Stimulated activated CD4-positive, alpha-beta T cell treated with anti-CD3 and anti-CD28 coated beads, Interleukin-12 subunit alpha, Interleukin-12 subunit beta, amount 100 ng/mL, for 48 hours (primary cell): ENCODE measurements around the gene TFPI.

Experiments used
- DNase-seq, 3 donors: peaks; one replicate each; pipeline ENCODE4 v3.0.0-alpha.2; 2020; ENCODE audit warnings: low read depth in 2 of 3, low spot score in 1 of 3

The TFPI gene

DNA sequence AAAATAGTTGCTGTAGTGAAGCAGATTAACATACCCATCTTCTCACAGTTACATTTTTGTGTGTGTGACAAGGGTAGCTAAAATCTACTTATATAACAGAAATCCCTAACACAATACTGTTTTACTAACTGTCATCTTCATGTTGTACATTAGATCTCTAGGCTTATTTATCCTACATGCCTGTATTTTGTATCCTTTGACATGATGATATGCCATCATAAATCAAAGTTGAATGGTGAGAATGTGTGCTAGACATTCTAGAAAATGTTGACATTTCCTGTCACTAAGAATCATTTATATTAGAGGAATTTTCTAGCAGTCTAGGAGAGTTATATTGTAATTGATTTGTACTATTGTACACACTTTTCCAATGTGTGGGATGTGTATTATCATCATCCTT is 84.7 kb downstream of the TFPI start:
- DNase-seq: no peak

DNA sequence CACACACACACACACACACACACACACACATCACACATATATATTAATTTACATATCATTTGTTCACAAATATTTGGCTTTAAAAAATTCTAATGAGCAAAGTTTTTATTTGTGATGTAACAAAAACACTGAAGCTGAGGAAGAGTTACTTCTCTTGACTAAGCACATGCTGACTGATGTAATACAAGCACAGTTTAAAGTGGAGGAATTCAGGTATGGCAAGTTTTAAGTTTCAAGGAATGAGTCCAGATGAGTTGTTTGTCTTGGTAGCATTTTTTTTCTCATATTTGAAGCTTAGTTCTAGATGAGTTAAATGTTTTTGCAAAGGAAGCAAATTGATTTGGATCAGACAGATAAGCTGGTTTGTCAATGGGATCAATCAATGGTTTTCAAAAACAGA is 86.0 kb downstream of the TFPI start:
- DNase-seq: no peak

DNA sequence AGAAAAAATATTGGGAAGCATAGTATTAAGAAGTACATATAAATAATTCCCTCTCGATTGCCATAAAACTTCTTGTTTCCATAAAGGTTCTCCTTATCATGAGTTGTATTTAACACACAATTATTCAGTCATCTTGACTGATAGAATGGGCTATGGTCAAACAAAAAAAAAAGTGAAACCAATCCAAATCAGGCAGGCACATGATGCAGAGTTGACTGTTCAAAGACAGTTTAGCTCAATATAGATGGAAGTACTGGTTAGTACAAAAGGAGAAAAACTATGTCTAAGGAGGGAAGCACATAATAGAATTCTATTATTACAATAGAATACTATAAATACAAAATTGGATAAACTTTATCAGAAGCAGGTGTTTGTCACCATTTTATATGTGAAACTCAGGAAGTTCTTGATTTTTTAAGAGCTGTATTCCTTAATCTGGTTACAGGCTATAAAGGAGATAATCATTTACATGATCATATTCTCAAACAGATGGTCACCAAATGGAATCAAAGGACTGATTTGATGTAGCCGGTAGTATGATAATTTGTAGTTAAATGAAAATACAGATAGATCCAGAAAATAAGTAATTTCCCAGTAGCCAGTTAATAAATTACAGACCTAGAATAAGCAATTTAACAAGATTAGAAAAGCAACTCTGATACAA is 88.0 kb downstream of the TFPI start:
- DNase-seq: no peak

DNA sequence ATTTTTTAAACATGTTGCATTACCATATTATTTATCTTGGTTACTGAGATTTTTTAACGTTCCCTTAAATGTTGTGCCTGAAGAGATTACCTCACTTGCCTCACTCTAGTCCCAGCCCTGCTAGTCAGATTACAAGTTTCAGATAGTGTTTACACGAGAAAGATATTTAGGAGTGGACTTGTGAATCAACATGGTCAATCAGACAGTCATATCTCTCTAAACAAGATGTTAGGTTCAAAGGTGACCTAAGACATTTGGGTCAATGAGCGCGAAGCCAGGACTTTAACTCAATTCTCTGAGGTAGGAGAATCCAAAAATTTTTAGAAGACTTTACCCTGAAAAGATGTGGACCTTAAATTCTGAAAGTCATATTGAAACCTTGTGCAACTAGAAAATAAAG is 91.4 kb downstream of the TFPI start:
- DNase-seq: no peak

DNA sequence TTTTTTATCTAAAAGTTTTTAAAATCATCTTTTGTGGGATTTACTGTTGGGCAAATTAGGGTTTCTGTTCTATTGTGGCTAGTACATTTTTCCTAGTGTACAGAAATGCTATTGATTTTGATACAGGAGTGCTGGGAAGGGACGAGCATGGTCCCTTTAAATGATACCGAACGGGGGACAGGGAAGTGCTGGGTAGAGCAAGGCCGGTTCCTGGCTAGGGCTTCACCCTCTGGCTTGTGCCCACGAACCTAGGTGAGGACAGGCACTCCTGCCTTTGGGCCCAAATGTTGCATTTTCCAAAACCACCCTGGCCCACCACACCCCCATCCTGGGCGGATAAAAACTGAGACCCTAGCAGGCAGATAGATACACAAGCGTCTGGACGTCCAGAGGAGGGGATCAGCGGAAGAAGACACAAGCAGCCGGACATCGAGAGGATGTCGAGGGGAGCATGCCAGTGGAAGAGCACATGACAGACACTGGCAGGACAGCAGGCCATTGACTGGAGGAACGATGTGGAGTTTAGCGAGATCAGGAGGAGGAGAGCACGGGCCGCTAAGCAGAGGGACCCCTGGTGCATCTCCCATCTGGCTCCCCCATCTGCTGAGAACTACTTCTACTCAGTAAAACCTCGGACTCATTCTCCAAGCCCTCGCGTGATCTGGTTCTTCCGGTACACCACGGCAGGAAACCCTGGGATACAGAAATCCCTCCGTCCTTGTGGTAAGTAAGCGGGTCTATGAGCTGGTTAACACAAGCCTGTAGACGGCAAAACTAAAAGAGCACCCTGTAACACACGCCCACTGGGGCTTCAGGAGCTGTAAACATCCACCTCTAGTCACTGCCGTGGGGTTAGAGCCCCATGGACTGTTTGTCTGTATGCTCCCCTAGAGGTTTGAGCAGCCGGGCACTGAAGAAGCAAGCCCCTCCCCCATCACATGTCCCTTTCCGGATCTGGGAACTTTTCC is 92.7 kb downstream of the TFPI start:
- DNase-seq: no peak

DNA sequence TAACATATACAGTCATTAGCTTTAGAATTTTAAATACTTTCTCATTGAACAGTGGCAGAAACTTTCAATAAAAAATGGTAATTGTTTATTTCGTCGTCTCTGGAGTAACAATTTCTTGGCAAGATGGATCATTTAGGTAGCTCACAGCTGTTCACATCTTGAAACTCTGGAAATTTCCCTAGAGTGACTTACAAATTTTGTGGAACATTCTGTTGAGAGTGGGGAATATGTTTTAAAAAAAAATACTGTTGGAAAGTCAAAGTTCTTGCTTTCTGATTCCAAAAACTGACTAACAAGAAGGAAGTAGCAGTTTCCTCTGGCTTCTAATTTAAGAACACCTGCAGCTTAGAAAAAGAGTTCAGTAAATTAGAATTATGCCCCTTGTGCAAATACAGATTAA is 95.0 kb downstream of the TFPI start:
- DNase-seq: no peak

DNA sequence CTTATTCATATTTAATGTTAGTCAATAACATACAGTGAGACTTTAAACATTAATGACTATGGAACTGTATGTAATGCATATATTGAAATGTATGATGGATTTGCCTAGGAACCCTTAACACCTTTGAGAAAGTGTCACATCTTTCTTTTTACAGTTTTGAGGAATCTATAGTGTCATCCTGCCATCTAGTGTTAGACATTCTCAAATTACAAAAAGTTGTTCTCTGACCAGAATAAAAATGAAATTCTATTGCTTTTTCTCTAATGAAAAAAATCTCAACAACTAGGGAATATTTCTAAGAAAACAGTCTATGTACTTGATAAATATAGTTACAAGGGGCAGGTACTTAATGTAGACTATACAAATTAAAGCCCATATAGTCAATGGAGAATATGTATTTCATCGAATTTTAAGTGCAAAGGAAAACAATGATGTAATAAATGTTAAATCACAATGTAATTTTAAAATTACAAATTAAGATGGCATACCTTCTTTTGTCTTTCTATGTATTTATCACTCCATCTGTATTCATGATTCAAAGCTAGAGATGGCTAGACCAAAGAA is 101.1 kb downstream of the TFPI start:
- no peak for DNase-seq

DNA sequence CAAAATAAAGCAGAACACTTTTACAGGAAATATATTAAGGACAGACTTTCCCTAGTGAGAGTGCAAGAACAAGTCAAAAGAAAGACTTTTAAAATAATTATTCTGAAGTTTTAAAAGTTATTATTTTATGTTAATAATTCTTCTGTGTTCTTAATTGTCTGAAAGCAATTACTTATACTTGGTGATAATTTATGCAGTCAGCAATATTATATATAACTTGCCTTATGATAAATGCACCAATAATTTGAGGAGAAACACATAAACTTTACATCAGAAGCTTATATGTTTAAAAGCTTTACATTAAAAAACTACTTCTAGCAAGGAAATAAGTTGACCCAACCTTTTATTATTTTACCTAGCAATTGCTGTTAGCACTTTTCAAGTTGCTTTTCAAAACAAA is 102.7 kb downstream of the TFPI start:
- DNase-seq: no peak

DNA sequence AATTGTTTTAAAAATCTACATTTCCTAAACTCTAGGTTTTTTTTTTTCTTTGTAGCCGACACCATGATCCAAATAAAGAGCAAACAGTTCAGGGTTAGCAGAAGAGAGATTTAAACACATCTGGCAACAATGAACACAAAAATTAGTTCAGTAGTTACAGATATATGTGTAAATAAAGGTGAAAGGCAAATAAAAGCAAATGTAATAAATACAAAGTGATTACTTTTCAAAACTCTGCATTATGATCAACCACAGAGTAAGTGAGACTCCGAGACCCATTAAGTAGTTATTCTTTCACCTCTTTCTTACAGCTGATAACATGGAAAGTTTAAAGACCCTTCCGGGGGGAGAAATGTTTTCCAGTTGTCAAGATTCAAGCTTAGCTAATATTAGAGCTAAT is 106.9 kb downstream of the TFPI start:
- DNase-seq: no peak

DNA sequence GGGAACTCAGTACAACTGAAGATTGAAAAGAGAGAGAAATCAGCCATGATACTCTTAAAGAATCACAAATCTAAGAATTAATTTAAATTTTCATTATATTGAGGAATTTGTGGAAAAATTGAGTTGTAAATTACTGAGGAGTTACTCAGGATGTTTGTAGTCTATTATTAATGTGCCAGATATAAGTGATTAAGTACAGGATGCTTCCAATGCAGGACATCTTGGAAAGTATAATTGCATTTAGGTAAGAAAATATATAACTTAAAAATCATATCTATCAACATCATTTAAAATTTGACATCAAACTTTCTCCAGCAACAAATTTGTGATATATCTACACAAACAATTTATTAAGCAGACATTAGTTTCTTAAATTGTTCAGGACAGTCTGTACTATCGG is 107.5 kb downstream of the TFPI start:
- no peak for DNase-seq

DNA sequence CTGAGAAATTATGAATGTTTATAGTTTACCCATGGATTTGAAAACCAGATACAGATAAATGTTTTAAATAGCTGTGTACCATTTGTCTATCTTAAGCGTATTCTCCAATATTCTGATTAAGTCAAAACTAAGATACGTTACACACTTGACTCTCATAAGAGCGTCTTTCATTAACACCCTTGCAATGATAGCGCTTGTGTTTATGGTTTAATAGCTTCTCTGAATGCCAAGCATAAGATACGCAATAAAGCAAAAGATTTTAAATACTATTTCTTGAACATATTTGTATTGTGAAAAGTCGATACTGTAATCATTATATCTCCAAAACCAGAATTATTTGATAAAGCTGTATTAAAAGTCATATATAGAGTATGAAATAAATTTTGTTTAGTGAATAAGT is 109.2 kb downstream of the TFPI start:
- DNase-seq: no peak

DNA sequence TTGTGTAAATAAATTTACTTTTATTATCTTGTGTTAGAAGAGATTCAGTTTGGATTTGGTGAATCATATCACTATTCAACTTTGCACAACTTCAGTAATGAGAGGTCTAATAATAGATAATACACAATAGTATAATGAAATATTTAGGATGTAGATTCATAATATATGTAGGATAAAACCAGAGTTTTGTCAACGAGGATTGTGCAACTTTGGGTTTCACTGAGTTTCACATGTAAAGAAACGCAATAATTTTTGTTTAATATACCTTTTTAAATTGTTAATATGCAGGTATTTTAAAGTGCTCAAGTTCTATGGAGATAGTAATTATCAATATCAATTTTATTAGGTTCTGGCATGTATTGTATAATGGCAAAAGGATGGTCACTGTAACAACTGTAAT is 111.5 kb downstream of the TFPI start:
- DNase-seq: no peak

DNA sequence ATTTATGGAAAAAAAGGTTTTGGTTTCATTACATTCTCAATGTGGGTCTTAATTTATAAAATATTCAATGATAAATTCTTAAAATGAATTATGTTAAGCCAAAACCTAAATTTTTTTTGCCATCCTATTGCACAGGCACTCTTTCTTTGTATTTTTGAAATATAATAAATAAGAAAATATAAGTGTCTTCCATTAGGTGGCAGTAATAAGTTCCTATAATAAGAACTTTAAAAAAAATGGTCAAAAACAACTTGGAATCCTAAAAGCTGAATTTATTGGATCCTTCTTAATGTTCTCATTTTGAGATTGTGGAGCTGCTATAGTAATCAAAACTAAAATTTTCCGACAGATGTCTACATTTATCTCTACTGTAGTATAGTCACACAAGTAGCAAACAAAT is 111.9 kb downstream of the TFPI start:
- DNase-seq: no peak

DNA sequence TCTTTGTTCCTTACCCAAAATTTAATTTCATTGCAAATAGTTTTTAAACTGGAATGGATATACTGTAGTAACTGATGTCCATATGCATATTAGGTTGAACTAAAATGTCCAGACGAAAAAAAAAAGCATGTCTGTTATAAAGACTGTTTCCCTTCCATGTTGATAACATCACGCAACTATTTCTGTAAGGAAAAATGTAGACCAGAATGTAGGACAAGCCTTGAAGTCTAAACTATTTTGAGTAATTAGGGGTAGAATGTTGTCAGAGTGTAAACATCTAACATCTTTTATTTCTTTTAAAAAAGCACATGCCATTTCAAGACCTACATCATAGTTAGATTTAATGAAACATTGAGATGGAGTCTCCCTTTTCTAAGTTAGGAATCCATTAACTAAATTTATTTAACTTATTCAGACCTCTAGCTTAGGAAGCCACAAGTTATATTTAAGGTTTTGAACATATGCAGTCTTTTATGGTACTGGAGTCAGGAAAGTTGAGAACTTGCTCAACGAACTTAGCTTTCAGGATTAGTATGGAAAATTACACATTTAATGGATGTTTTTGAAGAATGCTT is 114.0 kb downstream of the TFPI start:
- no peak for DNase-seq

DNA sequence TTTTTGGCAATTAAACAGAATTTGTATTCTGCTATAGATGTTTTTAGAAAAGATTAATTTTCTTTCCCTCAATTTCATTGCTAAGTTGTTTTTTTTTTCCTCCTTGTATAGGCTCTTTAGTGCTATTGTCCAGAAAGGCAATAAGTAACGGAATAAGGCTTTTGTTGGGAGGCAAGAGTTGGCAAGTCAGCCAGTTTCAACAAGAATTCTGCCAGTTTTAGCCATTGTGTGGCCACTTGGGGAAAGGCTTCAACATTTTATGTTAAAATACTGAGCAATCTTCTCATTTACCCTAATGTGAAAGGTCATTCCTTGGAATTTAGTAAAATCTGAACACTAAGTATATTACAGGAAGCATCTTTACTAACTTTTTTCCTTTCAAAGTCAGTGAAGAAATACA is 115.8 kb downstream of the TFPI start:
- no peak for DNase-seq

DNA sequence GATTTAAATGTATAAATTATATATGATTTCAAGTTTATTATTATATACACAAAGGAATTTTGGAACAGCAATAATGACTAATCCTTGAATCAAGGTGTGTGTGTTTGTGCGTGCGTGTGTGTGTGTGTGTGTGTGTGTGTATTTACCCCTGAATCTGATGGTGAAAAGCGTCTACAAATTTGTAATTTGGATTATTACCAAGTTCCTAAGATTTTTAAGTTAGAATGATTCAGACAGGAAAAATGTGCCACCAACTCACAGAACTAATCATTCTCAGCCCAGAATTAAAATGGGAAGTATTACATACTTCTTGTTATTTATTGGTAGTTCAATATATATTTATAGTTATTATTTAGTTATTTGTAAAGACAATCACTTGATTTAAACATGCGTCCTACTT is 118.5 kb downstream of the TFPI start:
- DNase-seq: no peak

DNA sequence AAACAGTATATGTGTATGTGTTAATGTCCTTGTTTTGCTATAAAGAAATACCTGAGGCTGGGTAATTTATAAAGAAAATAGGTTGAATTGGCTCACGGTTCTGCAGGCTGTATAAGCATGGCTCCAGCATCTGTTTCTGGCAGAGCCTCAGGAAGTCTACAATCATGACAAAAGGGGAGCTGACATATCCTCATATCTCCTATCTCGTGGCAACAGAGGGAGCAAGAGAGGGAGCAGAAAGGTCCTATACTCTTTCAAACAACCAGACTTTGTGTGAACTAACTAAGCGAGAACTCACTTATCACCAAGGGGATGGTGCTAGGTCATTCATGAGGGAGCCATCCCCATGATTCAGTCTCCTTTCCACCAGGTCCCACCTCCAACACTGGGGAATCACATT is 119.2 kb downstream of the TFPI start:
- no peak for DNase-seq

DNA sequence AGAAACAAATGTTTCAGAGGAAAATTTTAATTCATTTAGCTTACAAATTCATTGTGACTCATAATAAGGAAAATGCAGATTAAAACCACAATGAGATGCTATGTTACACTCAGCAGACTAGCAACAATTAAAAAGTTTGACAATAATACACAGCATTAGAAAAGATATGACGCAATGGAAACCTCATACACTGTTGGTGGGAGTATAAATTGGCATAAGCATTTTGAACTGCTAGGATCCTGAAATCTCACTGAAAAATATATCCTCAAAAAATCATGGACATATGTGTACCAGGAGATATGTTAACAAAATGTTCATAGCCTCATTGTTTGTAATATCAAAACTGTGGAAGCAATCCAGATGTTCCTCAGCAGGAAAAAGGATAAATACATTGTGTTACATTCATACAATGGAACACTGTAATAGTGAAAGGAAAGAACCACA is 119.9 kb downstream of the TFPI start:
- no peak for DNase-seq

DNA sequence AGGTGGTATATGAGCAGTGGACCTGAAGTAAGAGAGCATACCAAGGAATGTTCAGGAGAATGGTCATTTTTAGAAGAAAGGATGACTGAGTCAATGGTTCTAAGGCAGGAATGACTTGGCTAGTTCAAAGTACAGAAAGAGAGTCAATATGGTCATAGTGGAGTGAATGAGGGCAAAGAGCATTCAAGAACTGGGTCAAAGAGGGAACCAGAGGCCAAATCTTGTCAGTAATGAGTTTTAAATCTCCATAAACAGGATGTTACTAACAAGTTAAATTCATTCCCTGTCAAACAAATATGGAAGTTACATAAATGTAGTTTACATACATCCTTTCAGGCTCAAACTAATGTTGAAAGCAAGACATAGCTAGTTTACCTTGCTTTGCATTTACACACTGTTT is 122.3 kb downstream of the TFPI start:
- no peak for DNase-seq

DNA sequence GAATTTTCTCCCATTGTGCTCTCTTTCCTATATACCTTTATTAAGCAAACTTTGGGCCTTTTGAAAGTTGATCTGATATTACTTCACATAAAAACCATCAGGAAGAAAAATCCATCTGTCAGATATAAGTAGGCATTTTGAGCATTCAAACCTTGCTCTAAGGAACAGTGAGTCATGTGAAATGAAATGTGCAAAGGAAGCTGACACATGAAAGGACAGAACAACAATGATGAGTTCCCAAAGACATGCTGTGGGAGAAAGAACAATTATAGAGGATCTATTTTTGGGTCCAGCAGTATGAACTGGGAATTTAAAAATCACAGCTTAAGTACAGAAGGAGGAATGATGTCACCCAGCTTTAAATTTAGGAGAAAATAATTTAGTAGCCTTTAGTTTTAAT is 124.2 kb downstream of the TFPI start:
- DNase-seq: no peak

DNA sequence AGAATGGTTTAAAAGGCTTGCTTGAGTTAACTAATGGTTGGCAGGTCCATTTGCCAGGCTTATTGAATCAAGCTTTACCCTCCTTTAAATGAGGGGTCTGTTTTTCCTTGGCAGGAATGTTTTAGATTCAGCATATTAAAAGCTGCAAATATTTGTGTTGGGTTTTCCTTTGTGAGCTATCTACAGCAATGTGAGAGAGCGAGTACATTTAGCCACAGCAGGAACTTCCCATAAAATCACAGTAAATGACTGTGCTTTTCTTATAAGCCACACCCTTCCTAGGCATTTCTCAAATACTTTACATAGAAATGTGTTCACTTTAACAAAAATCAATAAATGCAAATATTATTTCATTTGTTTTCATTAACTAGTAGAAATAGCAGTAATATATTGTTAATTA is 130.1 kb downstream of the TFPI start:
- DNase-seq: no peak

DNA sequence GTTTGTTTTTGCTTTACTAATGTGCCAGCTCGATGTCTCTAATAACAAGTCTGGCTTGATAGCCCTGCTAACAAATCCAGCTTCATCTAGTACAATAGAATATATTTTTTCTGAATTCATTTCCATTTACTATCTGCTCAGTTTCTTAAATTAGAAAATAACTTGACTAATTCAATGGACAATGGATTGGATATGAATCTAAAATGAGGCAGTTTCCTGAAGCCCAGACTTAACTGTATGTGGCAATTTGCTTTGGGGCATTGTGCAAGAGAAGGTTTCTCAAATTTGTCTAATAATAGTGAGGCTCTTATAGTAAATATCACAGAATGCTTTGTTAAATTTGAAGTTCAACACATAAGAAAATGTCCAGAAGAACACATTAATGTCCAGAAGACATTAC is 132.0 kb downstream of the TFPI start:
- no peak for DNase-seq
